ENCODE results near the gene RAB11FIP3.

DNA sequence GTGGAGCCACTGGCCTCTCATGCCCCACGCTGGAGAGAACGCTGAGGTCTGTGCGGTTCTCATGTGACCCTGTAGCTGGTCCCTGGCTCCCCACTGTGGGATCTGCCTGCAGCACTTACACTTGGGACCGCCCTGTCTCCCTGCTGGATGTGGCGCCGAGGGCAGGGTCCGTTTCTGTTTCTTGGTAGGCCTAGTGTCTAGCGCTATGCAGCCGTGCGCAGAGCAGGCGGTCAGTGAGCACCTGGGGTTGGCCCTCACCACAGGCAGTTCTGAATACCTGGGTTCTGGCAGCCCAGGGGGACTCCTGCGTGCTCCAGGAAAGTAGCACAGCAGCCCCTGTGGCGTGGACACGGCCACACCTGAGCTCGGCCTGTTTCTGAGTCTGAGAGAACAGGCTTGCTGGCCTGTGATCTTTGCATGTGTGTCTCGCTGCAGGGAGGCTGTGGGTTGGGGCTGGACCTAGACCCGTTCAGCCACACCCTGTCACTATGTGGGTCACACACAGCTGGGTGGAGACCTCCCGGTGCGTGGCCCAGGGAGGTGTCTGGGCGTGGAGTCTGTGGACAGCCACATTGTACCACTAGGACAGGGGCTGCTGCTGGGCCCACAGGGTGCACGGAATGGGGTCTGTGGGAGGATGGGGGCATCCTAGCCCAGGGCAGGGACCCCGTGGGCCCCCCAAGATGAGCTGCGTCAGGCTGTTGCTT is 104.8 kb downstream of the RAB11FIP3 start:
- TF ChIP-seq, protein P1, sequence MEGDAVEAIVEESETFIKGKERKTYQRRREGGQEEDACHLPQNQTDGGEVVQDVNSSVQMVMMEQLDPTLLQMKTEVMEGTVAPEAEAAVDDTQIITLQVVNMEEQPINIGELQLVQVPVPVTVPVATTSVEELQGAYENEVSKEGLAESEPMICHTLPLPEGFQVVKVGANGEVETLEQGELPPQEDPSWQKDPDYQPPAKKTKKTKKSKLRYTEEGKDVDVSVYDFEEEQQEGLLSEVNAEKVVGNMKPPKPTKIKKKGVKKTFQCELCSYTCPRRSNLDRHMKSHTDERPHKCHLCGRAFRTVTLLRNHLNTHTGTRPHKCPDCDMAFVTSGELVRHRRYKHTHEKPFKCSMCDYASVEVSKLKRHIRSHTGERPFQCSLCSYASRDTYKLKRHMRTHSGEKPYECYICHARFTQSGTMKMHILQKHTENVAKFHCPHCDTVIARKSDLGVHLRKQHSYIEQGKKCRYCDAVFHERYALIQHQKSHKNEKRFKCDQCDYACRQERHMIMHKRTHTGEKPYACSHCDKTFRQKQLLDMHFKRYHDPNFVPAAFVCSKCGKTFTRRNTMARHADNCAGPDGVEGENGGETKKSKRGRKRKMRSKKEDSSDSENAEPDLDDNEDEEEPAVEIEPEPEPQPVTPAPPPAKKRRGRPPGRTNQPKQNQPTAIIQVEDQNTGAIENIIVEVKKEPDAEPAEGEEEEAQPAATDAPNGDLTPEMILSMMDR (IDR thresholded peaks at IDR 0.05): no peak
- TF ChIP-seq POLR2A (IDR thresholded peaks at IDR 0.05; ENCODE audit: low read length) (no peak), CHD2 (IDR thresholded peaks at IDR 0.05; ENCODE audit: low read length, partially characterized antibody) (no peak), BHLHE40 (IDR thresholded peaks at IDR 0.05; ENCODE audit: low read depth, low read length) (no peak), FOSL2 (IDR thresholded peaks at IDR 0.05) (no peak), FOSL2 (CRISPR knock-in tag; IDR thresholded peaks at IDR 0.05) (no peak), NR3C1 (IDR thresholded peaks at IDR 0.05) (no peak)

Measured in A549 (cell line).